Neutrophil (primary cell): ENCODE results near the gene SELP.

ENCODE experiments used
- H3K27ac ChIP-seq: fragments of 200-600 bp; sonication (generic); 2 replicates; pipeline ENCODE4 v1.5.1; 2016; ENCODE audit warnings: mild to moderate bottlenecking, moderate library complexity
- H3K27me3 ChIP-seq: fragments of 200-600 bp; sonication (generic); 2 replicates; pipeline ENCODE4 v1.6.0; 2016; ENCODE audit warnings: mild to moderate bottlenecking
- H3K36me3 ChIP-seq: fragments of 200-600 bp; sonication (generic); 2 replicates; pipeline ENCODE4 v1.5.1; 2017
- H3K4me1 ChIP-seq, 2 experiments: fragments of 200-600 bp in 1 of 2; sonication (generic) in 1 of 2; 1 replicate in 1 of 2; 2 replicates in 1 of 2; pipeline versions ENCODE4 v1.5.1 to v1.6.1; 2013 to 2016; ENCODE audit warnings: low read depth in 1 of 2, low read length in 1 of 2, mild to moderate bottlenecking in 1 of 2, moderate library complexity in 1 of 2; ENCODE audit not compliant: control insufficient read depth in 1 of 2, insufficient read depth in 1 of 2
- H3K4me3 ChIP-seq, 2 experiments: fragments of 200-600 bp in 1 of 2; sonication (generic) in 1 of 2; 1 replicate in 1 of 2; 2 replicates in 1 of 2; pipeline ENCODE4 v1.5.1; 2013 to 2016; ENCODE audit warnings: low read depth in 1 of 2, low read length in 1 of 2, mild to moderate bottlenecking in 1 of 2, moderate library complexity in 1 of 2
- H3K9me3 ChIP-seq: fragments of 200-600 bp; sonication (generic); 2 replicates; pipeline ENCODE4 v1.5.1; 2016
- CTCF ChIP-seq: fragments of 200-600 bp; sonication (generic); IDR thresholded peaks from 2 replicates; pipeline ENCODE4 v1.5.1; 2016; ENCODE audit warnings: antibody characterized with exemption

The SELP gene

DNA sequence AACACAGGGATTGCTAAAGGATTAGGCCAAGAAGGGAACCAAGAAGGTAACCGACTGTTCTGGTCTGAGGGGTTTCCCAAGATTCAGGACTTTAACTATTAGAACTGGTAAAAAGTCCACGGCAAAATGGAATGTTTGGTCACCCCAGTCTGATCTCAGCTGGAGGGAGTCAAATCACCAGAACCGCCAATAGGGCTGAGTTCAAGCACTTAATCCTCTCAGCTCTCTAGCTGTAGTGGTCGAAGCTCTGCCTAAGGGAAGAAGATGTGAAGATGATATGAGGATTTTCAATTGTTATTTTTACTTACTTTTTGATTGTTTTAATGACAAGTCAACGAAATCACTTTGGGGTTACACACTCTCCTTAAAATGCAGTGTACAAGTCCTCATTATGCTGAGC lies 72.8 kb downstream of the SELP start:
- no peak overlapping the region for H3K4me3 ChIP-seq
- TF ChIP-seq CTCF = no peak
- no peaks in the 10 kb centered on the region for H3K4me1 ChIP-seq
- H3K27me3 ChIP-seq = no peaks in the 10 kb centered on the region
- H3K36me3 ChIP-seq = peaks cover 86% of the 10 kb centered on the region
- no peaks in the 10 kb centered on the region for H3K9me3 ChIP-seq
- no peak overlapping the region for H3K27ac ChIP-seq

GRCh38 chr1:169550294-169550693 lies 79.6 kb downstream of the SELP start:
- Histone ChIP-seq H3K27me3 (no peaks in the 10 kb centered on the region), H3K36me3 (peaks cover 98% of the 10 kb centered on the region), H3K9me3 (no peaks in the 10 kb centered on the region), H3K27ac (no peak overlapping the region), H3K4me3 (no peak overlapping the region), H3K4me1 (no peaks in the 10 kb centered on the region)
- TF ChIP-seq CTCF = no peak

DNA sequence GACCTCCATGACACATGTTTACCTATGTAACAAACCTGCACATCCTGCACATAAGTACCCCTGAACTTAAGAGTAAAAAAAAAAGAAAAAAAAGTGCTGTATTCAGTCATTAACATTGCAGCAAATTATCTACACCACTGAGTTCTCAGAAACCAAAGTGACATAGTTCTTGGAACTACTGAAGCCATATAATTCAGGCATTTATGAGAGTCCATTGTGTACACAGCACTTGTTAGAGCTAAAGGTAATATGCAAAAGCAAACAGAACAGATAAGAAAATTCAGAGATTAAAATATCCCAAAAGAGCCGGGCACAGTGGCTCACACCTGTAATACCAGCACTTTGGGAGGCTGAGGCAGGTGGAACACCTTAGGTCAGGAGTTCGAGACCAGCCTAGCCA lies 81.6 kb downstream of the SELP start:
- Histone ChIP-seq H3K27me3 (no peaks in the 10 kb centered on the region), H3K27ac (no peak overlapping the region), H3K36me3 (peaks cover 98% of the 10 kb centered on the region), H3K9me3 (no peaks in the 10 kb centered on the region), H3K4me1 (no peaks in the 10 kb centered on the region), H3K4me3 (no peak overlapping the region)
- TF ChIP-seq CTCF = no peak

DNA sequence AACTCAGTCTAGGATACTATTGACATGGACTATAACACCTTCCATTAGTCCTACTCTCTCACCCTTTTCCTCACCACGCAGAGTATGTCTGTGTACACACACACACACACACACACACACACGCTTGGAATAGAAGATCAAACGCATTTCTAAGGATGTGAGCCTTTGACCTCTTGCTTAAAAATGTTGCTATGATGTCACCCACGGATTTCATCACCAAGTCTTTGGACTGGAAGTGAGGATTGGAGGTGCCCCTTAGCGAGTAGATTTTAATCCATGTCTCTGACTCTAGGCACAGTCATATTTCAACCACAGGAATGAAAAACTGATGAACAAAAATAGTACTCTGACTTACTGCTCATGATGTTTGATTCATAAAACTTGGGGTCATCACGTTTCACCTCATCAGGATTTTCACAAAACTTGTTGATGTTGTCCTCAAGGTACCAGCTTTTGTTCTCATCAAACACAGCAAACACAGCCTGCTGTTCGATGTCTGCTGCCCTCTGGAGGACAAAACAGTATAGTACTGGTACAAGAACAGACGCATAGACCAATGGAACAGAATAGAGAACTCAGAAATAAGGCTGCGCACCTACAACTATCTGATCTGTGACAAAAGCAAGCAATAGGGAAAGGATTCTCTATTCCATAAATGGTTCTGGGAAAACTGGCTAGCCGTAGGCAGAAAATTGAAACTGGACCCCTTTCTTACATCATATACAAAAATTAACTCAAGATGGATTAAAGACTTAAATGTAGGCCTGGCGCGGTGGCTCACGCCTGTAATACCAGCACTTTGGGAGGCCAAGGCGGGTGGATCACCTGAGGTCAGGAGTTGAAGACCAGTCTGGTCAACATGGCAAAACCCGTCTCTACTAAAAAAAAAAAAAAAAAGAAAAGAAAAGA lies 83.6 kb downstream of the SELP start:
- TF ChIP-seq CTCF = peak; percentile 49
- Histone ChIP-seq H3K36me3 (peaks cover 98% of the 10 kb centered on the region), H3K4me3 (no peak overlapping the region), H3K9me3 (no peaks in the 10 kb centered on the region), H3K27me3 (no peaks in the 10 kb centered on the region), H3K4me1 (no peaks in the 10 kb centered on the region), H3K27ac (no peak overlapping the region)

GRCh38 chr1:169545472-169545871 lies 84.5 kb downstream of the SELP start:
- Histone ChIP-seq H3K36me3 (peaks cover 98% of the 10 kb centered on the region), H3K27ac (no peak overlapping the region), H3K4me1 (no peaks in the 10 kb centered on the region), H3K9me3 (no peaks in the 10 kb centered on the region), H3K4me3 (no peak overlapping the region), H3K27me3 (no peaks in the 10 kb centered on the region)
- no peak for TF ChIP-seq CTCF
